ENCODE results near the gene TNFRSF6B.

TNFRSF6B gene

DNA sequence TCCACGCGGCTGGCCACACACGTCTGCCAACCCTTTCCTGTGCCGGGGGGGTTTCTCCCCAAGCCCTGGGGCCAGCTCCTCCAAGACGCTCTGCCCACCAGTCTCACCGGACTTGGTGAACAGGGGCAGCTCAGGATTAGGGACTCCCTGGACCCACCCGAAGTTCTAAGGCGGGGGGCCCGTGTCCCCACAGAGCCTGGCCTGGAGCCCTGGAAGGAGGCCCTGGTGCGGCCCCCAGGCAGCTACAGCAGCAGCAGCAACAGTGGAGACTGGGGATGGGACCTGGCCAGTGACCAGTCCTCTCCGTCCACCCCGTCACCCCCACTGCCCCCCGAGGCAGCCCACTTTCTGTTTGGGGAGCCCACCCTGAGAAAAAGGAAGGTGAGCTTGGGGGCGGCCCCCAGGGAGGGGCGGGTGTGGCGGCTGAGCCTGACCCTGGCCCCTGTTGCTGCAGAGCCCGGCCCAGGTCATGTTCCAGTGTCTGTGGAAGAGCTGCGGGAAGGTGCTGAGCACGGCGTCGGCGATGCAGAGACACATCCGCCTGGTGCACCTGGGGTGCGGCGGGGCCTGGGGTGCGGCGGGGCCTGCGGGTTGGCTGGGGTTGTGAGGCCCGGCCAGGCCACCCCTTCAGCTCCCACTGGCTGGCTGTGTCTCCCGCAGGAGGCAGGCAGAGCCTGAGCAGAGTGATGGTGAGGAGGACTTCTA is 45.4 kb downstream of the TNFRSF6B start:
- no peak for DNase-seq (ENCODE audit: low read depth)
- H3K4me3 ChIP-seq (ENCODE audit: low read depth, low read length) = no peak overlapping the region
- TF ChIP-seq, protein P1, sequence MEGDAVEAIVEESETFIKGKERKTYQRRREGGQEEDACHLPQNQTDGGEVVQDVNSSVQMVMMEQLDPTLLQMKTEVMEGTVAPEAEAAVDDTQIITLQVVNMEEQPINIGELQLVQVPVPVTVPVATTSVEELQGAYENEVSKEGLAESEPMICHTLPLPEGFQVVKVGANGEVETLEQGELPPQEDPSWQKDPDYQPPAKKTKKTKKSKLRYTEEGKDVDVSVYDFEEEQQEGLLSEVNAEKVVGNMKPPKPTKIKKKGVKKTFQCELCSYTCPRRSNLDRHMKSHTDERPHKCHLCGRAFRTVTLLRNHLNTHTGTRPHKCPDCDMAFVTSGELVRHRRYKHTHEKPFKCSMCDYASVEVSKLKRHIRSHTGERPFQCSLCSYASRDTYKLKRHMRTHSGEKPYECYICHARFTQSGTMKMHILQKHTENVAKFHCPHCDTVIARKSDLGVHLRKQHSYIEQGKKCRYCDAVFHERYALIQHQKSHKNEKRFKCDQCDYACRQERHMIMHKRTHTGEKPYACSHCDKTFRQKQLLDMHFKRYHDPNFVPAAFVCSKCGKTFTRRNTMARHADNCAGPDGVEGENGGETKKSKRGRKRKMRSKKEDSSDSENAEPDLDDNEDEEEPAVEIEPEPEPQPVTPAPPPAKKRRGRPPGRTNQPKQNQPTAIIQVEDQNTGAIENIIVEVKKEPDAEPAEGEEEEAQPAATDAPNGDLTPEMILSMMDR (IDR thresholded peaks at IDR 0.05; ENCODE audit: insufficient read depth, low read depth, low read length, missing control alignments) = no peak

DNA sequence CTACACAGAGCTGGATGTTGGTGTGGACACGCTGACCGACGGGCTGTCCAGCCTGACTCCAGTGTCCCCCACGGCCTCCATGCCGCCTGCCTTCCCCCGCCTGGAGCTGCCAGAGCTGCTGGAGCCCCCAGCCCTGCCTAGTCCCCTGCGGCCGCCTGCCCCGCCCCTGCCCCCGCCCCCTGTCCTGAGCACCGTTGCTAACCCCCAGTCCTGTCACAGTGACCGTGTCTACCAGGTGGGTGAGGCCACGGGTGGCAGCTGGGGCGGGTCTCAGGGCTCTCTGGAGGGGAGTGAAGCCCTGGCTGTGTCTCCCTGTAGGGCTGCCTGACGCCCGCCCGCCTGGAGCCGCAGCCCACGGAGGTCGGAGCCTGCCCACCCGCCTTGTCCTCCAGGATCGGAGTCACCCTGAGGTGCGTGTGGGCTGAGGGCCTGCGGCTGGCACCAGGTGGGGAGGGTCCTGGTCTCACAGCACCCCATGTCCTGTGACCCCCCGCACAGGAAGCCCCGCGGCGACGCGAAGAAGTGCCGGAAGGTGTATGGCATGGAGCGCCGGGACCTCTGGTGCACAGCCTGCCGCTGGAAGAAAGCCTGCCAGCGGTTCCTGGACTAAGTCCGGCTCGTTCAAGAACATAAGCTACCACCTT is 46.1 kb downstream of the TNFRSF6B start:
- TF ChIP-seq, protein P1 (IDR thresholded peaks at IDR 0.05; ENCODE audit: insufficient read depth, low read depth, low read length, missing control alignments) = no peak
- H3K4me3 ChIP-seq (ENCODE audit: low read depth, low read length) = no peak overlapping the region
- DNase-seq (ENCODE audit: low read depth) = no peak

DNA sequence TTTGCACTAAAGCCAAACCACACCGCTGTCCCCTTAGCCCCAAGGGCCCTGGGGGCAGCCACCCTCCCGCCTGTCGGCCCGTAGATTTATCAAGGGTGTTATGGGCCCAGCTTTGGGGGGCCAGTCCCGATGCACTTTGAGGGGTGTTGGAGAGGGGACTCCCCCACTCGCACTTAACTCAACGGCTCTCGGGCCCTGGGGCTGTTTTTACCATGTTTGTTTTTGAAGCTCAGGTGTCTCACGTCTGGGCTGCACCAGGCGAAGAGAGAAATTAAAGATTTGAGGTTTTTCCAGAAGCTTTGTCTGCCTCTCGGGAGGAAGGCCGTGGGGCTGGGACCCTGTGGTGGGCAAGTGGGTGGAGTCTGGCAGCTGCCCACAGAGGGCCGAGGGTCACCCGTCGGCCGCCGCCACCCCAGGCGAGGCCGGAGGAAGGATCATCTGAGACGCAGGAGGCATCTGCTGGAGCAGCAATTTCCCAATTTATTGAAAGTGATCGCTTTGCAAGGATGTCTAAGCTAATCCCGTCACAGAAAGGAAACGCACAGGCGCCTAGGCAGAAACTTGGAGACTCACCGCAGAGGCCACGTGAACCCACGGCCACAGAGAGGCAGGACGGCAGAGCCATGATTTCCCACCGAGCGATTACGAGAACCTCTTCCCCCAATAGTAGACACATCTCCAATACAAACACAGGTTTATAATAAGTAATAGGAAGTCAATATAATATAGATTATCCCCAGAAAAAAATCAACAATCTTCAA is 46.9 kb downstream of the TNFRSF6B start:
- TF ChIP-seq, protein P1 (IDR thresholded peaks at IDR 0.05; ENCODE audit: insufficient read depth, low read depth, low read length, missing control alignments) = no peak
- no peak overlapping the region for H3K4me3 ChIP-seq (ENCODE audit: low read depth, low read length)
- no peak for DNase-seq (ENCODE audit: low read depth)

DNA sequence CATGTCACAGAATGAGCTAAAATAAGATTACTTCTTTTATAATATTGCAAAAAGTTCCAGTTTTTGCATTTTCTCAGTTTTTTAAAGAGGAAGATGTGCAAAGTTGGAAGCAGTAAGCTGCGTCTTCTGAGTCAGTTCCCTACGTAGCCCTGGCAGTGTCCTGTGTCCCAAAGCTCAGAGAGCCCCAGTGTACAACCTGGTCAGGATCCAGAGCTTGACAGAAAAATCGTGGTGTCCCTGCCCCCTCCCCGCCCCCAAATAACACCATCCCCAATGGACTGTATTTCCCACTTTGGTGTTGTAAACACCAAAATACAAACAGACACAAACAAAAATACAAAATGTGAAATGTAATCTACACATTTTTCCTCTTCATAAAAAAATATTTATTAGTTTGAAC is 47.7 kb downstream of the TNFRSF6B start:
- TF ChIP-seq, protein P1 (IDR thresholded peaks at IDR 0.05; ENCODE audit: insufficient read depth, low read depth, low read length, missing control alignments) = no peak
- DNase-seq (ENCODE audit: low read depth) = no peak

DNA sequence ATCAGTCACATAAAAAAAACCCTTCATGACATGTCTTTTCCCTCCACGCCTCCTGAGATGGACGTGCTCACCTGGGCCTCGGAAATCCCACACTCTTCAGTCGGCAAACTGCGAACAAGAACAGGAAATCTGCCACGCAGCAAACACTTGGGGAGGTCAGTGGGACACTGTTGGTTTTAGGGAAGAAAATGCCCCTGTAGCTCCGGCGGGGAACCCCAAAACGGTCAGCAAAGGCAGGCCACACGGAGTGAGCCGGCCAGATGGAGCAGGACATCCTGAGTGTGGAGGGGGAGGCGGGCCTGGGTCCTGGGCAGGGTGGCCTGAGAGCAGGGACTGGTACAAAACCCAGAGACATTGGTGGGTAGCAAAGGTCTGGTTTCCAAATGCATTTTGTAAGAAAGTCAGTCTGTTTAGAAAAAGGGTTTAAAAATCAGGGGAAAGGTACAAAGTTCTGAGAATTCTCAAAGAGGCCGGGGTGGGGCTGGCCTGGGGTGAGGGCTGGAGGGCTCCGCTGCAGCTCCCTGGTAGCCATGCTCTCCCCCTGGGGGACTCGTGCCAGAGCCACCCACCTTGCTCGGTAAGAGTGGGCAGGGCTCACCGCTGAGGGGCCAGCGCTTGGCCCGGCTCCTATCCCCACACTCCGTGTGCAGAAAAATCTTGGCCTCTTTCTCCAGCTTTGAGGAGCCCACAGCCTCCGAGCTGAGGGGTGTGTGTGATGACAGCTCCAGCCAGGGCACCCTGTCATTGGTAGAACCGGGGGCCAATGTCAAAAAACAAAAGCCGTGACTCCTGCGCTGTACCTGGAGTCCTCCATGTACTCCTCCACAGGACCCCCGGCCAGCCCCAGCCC is 48.3 kb downstream of the TNFRSF6B start:
- TF ChIP-seq, protein P1 (IDR thresholded peaks at IDR 0.05; ENCODE audit: insufficient read depth, low read depth, low read length, missing control alignments) = no peak
- H3K4me3 ChIP-seq (ENCODE audit: low read depth, low read length) = no peak overlapping the region
- DNase-seq (ENCODE audit: low read depth) = no peak

More for the DNA sequence above, 47.7 kb downstream of the TNFRSF6B start:
- no peak overlapping the region for H3K4me3 ChIP-seq (ENCODE audit: low read depth, low read length)

DNA sequence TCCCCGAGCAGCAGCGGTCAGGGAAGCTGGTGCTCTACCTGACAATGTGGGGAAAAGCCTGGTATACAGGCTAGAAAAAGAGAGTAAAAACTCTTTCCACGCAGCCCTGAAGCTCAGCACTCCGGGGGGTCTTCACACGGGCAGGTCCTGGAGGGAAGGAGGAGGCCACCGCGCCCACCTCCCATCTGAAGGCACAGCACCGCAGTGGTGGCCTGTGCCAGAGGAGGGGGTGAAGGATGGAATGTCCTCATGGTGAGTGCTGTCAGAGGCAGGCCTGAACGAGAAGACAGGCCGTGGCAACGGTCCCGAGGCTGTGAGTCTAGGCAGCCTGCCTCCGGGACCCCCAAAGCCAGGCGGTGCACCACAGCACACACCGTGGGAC is 49.0 kb downstream of the TNFRSF6B start:
- no peak for DNase-seq (ENCODE audit: low read depth)
- no peak overlapping the region for H3K4me3 ChIP-seq (ENCODE audit: low read depth, low read length)
- TF ChIP-seq, protein P1 (IDR thresholded peaks at IDR 0.05; ENCODE audit: insufficient read depth, low read depth, low read length, missing control alignments) = no peak
